ENCODE results near the gene ITPRID1. TPM values are rescaled to one million over a fixed set of nuclear protein-coding genes. Genes with fewer than 3 reads are reported as not detected.

ITPRID1 gene
- total RNA-seq, 1 donor from 2014 or later: not detected

DNA sequence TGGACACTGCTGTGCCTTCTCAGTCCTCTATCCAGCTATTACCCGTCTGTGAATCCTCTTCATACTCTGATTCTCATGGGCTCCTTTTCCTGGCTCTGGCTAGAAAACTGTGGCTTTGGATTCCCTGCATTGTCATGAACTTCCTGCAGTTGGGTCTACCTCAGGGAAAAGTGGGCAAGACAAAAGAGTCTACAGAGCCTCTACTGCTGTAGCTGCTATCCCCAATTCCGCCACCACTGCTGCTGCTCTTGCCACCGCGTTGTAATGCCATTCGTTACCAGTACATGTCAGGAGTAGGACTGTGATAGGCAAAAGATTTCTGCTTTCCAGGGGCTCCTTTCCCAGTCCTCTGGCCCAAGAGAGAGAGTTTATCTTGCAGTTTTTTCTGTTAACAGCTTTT is 149.2 kb downstream of the ITPRID1 start:
- H3K27ac Mint-ChIP-seq (ENCODE audit: unreplicated experiment): no peak overlapping the region
- H3K4me3 Mint-ChIP-seq: no peak overlapping the region

DNA sequence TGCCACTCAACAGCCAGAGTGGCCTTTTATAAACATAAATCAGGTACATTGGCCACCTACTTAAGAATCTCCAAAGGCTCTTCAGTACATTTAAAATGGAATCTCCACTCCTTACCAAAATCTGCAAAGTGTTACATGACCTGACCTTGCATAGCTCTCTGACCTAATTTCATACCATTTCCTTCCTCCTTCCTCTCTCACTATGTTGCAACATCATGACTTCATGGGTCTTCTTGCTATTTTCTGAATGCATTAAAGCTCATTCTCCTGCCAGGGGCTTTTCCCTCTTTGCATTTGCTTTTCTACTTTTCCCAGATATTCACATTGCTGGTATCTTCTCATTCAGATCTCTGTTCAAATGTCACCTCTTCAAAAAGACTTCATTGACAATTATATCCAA is 151.0 kb downstream of the ITPRID1 start:
- Mint-ChIP-seq H3K4me3 (no peak overlapping the region), H3K4me1 (no peaks in the 10 kb centered on the region), H3K27ac (ENCODE audit: unreplicated experiment) (no peak overlapping the region), H3K9me3 (peaks cover 2% of the 10 kb centered on the region), H3K36me3 (ENCODE audit: low read depth) (no peaks in the 10 kb centered on the region), H3K27me3 (ENCODE audit: low read depth) (peaks cover 12% of the 10 kb centered on the region)
- TF ChIP-seq CTCF (conservative IDR thresholded peaks at IDR 0.05): no peak
- DNase-seq (ENCODE audit: low read depth, low spot score): no peak

More for the DNA sequence above, 149.2 kb downstream of the ITPRID1 start:
- Mint-ChIP-seq H3K4me1 (no peaks in the 10 kb centered on the region), H3K9me3 (peaks cover 2% of the 10 kb centered on the region), H3K27me3 (ENCODE audit: low read depth) (peaks cover 12% of the 10 kb centered on the region), H3K36me3 (ENCODE audit: low read depth) (no peaks in the 10 kb centered on the region)
- TF ChIP-seq CTCF (conservative IDR thresholded peaks at IDR 0.05): no peak
- no peak for DNase-seq (ENCODE audit: low read depth, low spot score)

DNA sequence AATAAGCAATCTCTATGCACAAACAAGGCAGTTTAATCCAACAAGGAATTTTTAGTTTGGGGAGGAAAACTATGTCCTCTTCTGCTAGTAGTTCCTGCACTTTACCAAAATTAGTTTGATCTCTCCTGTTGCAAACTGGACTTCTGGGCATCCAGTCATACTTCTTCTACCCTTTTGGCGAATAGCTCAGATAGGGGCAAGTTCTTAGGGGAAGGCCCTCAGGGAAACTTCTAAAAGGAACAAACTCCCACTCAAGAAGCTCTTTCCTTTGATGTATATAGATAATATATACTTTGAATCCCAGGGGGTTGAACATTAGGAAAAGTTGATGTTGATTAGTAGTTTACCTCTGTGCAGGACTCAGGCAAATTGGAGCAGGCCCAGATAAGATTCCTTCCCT is 151.7 kb downstream of the ITPRID1 start:
- H3K27me3 Mint-ChIP-seq (ENCODE audit: low read depth): peaks cover 12% of the 10 kb centered on the region
- no peaks in the 10 kb centered on the region for H3K36me3 Mint-ChIP-seq (ENCODE audit: low read depth)

DNA sequence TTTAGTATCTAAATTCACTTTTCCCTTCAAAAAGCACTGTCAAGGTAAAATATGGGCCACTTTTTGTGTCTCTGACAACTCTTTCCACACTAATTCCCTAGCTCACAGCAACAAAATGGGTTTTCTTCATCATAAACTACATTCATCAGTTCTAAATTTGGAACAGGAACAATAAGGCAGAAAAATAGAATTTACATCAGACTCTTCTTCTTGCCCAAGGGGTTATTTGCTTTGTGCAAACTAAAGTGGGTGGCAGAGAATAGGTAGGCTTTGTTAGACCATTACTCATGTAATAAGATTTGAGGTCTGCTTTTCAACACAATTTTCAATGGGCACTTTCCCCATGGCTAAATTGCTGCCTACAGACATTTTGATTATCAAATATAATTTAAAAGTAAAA is 155.6 kb downstream of the ITPRID1 start:
- Mint-ChIP-seq H3K4me1 (no peaks in the 10 kb centered on the region), H3K27me3 (ENCODE audit: low read depth) (peaks cover 3% of the 10 kb centered on the region), H3K4me3 (no peak overlapping the region)

More for the DNA sequence above, 151.7 kb downstream of the ITPRID1 start:
- no peak for DNase-seq (ENCODE audit: low read depth, low spot score)
- no peak for TF ChIP-seq CTCF (conservative IDR thresholded peaks at IDR 0.05)
- Mint-ChIP-seq H3K9me3 (peaks cover 2% of the 10 kb centered on the region), H3K4me1 (no peaks in the 10 kb centered on the region), H3K4me3 (no peak overlapping the region), H3K27ac (ENCODE audit: unreplicated experiment) (no peak overlapping the region)

DNA sequence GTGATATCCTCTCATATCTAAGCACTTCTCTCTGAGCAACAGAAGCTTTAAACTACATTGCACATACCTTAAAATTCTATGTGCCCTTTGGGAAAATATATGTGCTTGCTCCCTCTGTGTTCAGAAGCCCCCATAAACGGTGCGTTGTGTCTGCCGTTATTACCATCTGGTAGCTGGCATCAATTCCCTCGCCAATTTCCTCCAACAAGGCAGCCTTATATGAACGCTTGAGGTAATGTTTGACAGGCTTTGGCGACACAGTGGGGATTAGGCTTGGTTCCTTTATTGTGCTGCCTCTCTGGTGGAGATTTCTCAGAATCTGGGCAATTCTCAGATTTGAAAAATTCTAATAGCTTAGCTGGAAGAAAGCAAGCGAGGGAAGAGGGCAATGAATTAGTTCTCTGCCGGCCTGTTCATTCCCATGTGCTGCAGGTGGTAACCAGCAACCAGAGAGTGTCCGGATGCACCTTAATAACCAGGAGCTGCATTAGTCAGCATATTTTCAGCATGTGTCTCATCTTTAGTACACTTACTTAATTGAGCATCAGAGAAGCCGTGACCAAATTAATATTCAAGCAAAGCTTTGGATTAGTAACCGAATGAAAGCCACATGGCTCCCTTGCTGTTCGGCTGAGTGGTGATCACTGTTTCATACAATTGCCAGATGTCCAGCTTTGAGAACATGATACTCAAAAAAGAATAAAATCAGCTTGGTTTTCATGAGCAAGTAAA is 165.8 kb downstream of the ITPRID1 start:
- Mint-ChIP-seq H3K27me3 (ENCODE audit: low read depth) (no peaks in the 10 kb centered on the region), H3K9me3 (no peaks in the 10 kb centered on the region), H3K27ac (ENCODE audit: unreplicated experiment) (no peak overlapping the region), H3K36me3 (ENCODE audit: low read depth) (no peaks in the 10 kb centered on the region), H3K4me3 (no peak overlapping the region), H3K4me1 (no peaks in the 10 kb centered on the region)
- no peak for TF ChIP-seq CTCF (conservative IDR thresholded peaks at IDR 0.05)
- DNase-seq (ENCODE audit: low read depth, low spot score): no peak

More for the DNA sequence above, 155.6 kb downstream of the ITPRID1 start:
- H3K27ac Mint-ChIP-seq (ENCODE audit: unreplicated experiment): no peak overlapping the region
- no peak for DNase-seq (ENCODE audit: low read depth, low spot score)
- no peaks in the 10 kb centered on the region for H3K36me3 Mint-ChIP-seq (ENCODE audit: low read depth)
- no peak for TF ChIP-seq CTCF (conservative IDR thresholded peaks at IDR 0.05)
- H3K9me3 Mint-ChIP-seq: peaks cover 2% of the 10 kb centered on the region

All from neural crest cell (in vitro differentiated cells).